T-helper 2 cell treated with Interferon-gamma antibody and Interleukin-4, amounts not matched to agents 100 ng/mL and 5 ng/mL, for 36 hours (primary cell): ENCODE results near the gene NRL. TPM values are rescaled to one million over a fixed set of nuclear protein-coding genes. Genes with fewer than 3 reads are reported as not detected.
"Not testable (repeated sequence)": the region's sequence is repeated elsewhere in the genome, so short reads cannot be mapped to it uniquely, and the experiment has no call there.

ENCODE experiments used
- intact Hi-C: fragments of 100-400 bp; cut with micrococcal nuclease; formaldehyde crosslinking; loops from one replicate; pipeline ENCODE4 v1.15.1; 2023
- total RNA-seq: library from RNA; stranded (reverse); gene quantifications from 2 replicates; pipeline ENCODE4 v1.2.3, GENCODE V29; 2022

Gene NRL
- total RNA-seq, 1 donor from 2014 or later: 2.4 TPM

DNA sequence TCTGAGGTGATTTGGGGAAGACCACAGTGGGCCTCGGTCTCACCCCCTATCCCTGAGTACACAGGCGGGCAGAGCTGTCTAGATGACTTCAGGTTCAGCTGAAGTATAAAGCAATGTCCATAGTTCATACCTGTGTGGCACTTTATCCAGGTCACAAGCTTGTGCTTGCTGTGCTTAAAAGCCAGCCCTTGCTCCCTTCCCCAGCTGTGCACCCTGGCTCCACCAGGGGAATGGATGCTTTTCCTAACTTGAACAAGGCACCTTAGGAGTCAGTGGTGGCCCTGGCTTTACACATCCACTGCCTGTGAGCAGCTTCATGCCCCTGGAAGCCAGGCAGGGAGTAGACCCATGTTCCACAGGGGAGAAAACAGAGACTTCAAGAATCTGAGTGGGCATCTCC is 57.5 kb downstream of the NRL start:
- intact Hi-C loops: loop anchor here (5.0 kb wide), 1 partner anchor 45 kb away; no protein-coding TSS in a partner anchor

DNA sequence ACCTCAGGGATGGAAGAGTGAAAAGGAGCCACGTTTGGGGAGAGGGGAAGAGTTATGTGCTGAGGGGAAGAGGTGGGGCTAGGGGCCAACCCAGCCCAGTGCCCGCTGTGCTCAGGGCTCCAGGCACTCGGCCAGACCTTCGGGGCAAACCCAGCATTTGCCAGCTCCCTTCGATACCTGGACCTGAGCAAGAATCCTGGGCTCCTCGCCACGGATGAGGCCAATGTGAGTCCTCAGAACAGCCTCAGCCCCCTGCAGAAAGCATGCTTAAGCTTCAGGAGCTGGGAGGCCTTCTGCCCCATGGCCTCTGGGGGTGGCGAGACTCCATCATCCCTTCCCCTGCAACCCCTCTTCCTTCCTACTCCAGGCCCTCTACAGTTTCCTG is 58.0 kb downstream of the NRL start:
- intact Hi-C loops: loop anchor here (5.0 kb wide), 1 partner anchor 44 kb away; no protein-coding TSS in a partner anchor

DNA sequence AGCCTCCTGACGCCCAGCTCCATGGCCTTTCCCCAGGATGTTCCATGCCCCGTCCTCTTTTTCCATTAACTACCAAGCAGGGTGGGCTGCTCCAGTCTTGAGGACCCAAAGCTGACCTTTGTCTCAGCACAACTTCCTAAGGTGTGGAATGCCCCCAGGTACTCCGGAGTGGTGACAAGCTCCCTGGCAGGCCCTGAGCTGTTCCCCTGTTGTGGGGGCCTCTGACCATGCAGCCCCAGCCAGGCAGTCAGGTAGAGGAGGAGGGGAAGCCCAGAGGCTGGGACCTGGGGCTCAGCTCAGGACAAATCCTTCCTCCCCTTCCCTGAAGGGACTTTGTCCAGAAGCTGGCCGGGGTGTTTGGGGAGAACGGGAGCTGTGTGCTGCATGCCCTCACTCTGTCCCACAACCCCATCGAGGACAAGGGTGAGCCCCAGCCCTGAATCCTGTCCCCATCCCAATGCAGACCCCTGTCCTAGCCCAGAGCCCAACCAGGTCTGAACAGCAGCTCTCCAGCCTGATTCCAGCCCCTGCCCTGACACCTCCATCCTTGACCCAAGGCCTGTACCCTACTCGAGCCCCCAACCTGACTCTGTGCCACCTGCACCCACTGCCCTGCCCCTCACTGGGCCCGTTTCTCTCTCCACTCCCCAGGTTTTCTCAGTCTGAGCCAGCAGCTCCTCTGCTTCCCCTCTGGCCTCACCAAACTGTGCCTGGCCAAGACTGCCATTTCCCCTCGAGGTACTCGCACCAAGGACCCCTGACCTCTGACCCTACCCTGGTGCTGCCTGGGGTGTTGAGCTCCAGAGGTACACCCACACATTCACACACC is 58.6 kb downstream of the NRL start:
- intact Hi-C loops: loop anchor here (5.0 kb wide), 1 partner anchor 44 kb away; no protein-coding TSS in a partner anchor

DNA sequence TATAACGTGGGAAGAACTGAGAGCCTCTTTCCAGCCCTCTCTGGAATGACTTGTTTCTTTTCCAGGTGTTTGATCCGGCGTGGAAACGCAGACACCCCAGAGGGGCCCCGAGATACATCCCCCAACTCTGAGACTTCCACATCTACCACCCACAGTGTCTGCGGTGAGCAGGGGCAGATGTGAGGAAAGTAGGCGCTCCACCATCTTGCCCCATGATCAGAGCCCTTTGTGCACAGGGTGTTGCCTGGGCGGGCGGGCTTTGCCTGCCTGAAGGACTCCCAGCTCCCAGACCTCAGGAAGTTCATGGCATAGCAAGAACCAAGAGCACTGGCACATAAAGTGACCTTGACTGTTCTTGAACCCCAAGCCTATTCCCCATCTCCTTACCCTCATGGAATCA is 60.1 kb downstream of the NRL start:
- intact Hi-C loops: loop anchor here (5.0 kb wide), 1 partner anchor 42 kb away; no protein-coding TSS in a partner anchor

DNA sequence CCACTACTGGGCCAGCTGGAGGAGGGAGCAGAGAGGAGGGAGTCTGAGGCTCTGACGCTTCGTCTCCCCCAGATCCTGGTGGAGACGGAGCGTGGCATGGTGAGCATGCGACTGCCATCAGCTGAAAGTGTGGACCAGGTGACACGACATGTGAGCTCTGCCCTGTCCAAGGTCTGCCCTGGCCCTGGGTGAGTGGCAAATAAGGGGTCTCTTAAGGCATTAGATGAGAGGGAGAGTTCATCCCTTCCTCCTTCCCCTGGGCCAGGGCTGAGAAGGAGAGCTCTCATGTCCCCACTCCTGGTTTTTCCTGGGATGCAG is 60.5 kb downstream of the NRL start:
- intact Hi-C loops: no loop called here

DNA sequence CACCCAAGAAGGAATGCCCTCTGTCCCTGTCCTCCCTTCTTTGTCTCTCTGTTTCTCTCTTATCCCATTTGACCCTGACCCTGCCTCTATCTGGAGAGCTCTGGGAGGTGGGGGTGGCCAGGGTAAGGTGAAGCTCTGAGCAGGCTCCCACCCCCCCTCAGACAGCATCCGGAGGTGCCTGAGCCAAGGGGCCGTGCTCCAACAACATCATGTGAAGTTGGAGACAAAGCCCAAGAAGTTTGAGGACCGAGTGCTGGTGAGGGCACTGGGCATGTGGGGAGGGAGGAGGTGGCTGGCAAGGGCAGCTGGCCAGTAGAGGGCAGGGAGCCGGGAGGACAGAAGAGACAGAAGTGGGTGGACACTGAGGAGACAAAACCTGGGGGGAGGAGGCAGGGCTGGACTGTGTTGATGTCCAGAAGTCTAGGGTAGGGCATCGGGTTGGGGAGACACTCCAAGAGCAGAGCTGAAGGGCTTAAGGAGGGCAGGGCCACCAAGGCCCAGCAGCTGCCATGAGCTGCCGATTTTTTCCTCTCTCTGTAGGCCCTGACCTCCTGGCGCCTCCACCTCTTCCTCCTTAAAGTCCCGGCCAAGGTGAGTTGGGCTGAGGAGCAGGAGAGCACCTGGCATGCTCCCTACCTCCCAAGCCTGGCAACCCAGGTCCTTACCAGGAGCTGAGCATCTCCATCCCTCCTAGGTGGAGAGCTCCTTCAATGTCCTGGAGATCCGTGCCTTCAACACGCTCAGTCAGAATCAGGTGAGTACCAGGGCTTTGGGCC is 61.0 kb downstream of the NRL start:
- intact Hi-C loops: loop anchor here (2.0 kb wide), 1 partner anchor 41 kb away; the partner anchor contains the start of gene PCK2

DNA sequence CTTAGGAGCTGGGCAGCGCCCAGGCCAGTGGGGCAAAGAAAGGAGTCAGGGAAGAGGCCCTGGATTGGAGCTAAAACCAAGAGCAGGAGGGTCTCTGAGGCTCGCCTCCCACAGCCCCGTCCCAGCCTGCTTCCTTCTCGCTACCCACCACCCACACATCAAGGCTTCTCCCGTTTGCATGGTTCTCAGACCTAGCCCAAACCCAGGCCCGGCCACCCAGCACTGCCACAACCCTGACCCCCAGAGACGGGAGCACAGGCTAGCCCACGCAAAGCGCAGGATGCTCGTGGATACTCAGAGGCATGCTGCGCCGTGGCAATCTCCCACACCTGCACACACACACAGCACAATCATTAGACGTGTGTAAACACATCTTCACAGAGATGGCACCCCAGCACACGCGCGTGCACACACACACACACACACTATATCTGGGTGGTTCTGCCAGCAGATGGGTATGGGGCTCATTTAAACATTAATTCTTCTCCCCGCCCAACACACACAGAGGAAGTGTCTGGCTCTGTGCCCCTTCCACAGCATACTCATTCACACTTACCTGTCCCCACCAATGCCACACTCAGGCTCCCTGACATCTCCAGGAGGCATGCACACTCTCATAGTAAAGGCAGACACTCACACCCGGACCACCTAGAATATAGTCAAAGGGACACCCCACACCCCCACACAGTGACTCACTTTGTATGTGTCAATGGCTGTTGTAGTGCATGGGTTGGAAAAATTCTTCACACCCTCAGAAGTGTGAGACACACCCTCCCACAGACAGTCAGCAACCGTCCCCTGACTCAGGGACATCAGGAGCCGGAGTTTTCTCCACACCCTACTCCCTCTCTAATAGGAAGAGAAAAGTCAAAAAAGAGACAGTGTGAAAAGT is 61.8 kb downstream of the NRL start:
- intact Hi-C loops: loop anchor here (1.0 to 2.0 kb wide), 2 partner anchors 42 to 61 kb away; partner anchors contain the start of genes DCAF11, NRL and PCK2

DNA sequence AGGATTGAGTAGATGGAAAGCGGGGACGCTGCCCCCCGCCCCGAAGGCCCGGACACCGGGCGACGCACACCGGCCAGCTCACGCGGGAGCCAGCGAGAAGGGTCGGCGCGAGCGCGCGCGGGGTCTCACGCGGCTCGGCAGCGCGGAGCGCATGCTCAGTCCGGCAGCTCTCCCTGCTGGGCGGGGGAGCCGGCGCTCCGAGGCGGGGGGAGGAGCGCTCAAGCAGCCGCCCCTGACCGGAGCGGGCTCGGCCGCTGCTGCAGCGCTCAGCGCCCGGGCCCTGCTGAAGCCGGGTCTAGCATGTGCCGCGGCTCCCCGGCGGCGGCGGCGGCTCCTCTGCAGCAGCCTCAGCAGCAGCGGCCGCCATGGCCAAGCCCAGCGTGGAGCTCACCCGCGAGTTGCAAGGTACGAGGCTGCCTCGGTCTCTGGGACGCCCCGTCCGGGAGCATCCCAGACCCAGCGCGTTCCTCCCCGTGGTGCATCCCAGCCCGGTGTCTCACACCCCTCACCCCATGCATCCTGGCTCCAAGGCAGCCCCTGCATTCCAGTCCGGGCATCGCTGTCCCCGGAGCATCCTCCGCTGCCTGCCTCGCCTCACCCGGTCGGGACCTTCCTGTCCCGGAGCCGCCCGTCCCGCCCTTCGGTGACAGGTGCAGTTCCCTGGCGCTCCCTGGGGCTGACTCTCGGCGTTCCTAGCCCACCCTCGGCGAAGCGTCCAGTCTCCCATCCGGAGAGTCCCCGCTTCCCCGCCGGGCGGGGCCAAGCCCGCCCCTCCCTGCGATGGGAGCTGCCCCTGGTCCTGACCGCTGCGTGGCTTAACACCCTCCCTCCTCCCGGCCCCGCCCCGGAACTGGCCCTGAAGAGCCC is 62.7 kb downstream of the NRL start, which contains the start of gene CARMIL3:
CARMIL3 (plus strand) TSS at position 221 of the 867 bp plus-strand sequence; CDS start at position 366, 145 bp downstream.
- intact Hi-C loops: loop anchor here (1.0 to 2.0 kb wide), 2 partner anchors 43 to 62 kb away; partner anchors contain the start of genes DCAF11, NRL and PCK2

DNA sequence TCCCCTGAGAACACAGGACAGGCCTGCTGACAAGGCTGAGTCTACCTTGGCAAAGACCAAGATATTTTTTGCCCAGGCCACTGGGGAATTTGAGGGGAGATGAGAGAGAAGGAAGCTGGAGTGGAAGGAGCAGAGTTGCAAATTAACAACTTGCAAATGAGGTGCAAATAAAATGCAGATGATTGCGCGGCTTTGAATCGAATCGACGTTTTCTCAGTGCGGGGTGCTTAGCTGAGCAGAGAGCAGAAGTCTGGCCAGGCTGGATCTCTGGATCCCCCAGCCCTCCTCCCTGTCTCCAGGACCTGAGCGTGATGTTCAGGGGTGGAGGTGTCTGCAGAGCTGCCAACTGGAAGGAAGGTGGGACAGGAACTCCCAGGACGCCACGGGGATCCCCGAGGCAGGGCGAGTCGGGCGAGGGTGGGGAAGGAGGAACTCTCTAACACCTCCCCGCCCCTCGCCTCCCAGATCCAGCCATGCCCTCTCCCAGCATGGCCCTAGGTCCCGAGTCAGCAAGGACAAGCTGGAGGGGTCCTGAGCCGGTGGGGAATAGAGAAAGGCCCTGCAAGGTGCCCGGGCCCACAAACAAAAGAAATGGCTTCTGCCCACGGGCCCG is 63.5 kb downstream of the NRL start:
- intact Hi-C loops: no loop called here

DNA sequence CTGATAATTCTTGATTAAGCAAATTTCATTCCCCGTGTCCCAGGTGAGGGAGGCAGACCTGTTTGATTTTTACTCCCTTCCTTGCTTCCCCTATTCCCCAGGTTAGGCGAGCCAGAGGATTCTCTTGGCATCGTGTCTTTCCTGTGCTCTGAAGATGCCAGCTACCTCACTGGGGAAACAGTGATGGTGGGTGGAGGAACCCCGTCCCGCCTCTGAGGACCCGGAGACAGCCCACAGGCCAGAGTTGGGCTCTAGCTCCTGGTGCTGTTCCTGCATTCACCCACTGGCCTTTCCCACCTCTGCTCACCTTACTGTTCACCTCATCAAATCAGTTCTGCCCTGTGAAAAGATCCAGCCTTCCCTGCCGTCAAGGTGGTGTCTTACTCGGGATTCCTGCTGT is 64.0 kb downstream of the NRL start:
- intact Hi-C loops: not testable (repeated sequence)

DNA sequence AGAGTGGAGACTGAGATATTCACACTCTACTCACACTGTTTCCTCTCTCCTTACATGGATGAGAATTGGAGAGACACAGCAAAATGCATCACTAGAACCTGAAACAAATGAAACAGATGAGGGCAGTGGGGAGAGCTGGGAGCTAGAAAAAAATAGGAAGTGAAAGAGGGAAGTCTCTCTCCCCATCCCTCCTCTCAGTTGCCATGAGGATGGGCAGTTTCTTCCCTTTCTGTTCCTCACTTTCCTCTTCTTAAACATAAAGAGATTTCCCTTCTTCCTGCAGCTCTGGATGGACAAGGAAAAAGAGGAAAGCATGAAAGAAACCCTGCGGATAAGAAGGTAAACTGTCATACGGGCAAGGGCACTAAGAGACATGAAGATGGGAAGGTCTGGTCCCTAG is 65.7 kb downstream of the NRL start:
- intact Hi-C loops: not testable (repeated sequence)

DNA sequence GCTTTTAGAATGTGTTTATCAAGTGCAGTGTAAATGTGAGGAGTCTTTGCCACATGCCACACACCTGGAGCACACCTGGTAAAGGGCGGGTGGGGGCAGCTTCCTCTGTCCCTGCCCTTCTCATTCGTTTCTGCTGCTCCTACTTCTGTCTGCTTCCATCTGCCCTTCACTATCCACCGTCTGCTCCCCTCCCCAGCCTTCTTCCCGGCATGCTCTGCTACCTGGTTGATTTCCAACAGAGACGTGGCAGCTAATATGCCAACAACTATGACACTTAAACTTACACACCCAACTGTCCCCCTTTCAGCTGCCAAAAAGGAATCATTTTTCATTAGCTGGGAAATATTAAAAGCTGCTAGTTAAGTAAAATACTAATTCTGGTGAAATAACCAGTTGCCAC is 72.0 kb downstream of the NRL start:
- intact Hi-C loops: no loop called here

DNA sequence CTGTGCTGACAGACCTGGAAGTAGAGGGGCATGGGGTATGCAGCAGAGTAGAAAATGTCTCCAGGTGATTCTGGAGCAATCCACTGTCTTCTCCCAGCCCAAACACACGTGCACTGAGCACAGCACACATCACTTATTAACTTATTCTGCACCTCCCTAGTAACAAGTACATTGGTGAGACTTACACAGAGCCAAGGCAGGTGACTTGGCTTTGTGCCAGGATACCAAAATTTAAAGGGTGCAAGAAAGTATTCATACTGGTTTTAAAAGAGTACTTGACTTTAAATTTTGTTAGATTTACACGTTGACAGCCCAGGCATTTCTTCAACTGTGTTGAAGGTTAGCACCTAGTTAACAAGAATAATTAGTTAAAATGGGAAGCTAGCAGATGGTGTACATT is 74.1 kb downstream of the NRL start:
- intact Hi-C loops: no loop called here

DNA sequence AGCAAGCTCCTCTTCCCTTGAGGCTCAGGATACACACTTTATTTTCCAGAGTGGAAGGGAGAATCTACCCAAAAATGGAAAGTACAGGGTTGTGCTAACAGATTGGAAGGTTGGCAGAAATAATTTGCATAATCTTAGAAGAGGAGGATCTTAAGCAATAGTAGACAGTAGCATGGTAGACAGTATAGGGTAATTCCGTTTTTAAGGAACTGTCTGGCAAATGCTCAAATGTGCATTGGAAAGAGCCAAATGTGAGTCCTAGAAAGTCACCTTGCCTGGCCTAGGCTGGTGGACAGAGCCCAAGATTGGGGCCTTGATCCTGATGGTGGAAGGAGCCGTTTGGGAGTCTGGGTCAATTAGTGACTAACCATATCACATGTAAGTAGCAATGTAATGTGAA is 76.1 kb downstream of the NRL start:
- intact Hi-C loops: loop anchor here (5.0 kb wide), 1 partner anchor 51 kb away; the partner anchor contains the start of gene DHRS4L2

DNA sequence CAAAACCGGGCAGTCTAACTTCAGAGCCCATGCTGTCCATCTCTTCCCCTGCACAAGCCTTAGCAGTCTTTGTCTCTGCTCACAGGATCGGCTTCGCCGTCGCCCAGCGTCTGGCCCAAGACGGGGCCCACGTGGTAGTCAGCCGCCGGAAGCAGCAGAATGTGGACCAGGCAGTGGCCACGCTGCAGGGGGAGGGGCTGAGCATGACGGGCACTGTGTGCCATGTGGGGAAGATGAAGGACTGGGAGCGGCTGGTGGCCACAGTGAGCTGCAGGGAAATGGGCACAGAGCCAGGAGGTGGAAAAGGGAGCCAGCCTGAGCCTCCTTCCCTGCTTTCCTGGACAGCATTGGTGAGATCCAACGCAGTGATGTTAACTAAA is 77.1 kb downstream of the NRL start:
- intact Hi-C loops: loop anchor here (2.0 to 5.0 kb wide), 2 partner anchors 50 to 71 kb away; partner anchors contain the start of gene DHRS4L2

DNA sequence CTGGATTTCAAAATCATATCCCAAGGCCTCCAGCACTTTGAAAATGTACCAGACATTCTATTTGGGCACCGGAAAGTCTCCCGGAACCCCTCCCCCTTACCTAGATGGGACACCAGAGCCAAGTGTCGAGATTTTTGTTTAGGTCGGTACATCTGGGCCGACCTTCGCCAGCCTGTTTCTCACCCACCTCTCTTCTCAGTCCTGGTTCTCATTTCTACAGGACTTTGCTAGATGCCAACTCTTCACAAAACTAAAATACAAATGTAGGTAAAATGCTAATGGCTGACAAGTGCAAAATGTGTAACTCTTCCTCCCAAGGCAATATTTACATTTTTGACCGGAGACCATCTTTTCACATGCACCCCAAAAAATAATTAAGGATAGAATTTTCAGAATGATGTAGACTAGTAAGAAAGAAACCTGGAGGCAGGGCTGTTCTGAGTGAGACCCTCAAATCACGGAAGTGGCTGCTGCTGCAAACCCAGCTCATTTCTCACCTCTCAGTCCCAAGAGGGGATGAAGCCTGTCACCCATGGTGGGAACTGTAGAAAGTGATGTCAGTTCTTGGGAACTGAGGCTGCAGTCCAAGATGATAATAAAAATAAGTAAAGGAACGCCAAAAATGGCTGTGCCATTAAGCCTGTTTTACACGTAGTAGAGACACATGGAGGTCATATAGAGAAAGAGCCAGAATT is 77.6 kb downstream of the NRL start:
- intact Hi-C loops: loop anchor here (1.0 to 5.0 kb wide), 3 partner anchors 23 to 72 kb away; partner anchors contain the start of gene DHRS4L2

DNA sequence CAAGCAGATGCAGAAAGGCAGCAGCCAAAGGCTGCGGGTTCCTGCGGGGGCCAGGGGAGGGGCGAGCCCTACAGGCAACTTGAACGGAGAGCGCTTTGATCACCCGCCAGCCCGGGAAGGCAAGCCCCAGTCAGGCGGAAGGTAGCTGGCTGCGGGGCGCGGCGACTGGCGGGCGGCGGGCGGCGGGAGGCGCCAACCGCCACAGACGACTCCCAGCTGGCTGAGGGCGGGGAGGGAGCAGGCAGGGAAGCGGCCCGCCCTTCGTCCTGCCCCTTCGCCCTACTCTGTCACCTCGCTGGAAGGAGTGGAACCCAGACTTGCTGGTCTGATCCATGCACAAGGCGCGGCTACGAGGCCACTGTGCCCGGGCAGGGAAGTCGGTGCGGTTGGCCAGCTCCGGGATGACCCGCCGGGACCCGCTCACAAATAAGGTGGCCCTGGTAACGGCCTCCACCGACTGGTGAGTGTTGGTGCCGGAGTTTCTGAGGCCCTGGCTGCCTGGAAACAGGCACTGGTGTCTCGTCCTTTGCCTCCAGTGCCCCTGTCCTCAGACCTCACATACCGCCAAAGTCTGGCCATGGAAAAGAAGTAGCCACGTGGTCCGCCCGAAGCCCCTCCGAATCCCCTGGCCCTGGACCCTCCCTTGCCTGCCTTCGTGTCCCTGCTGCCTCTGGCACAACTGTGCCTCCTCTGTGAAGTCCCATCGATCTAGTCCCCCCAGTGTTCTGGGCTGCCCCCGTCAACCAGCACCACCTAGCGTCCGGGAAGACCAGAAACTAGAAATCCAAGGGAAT is 78.4 kb downstream of the NRL start:
- intact Hi-C loops: loop anchor here (1.0 to 5.0 kb wide), 3 partner anchors 22 to 72 kb away; partner anchors contain the start of gene DHRS4L2

DNA sequence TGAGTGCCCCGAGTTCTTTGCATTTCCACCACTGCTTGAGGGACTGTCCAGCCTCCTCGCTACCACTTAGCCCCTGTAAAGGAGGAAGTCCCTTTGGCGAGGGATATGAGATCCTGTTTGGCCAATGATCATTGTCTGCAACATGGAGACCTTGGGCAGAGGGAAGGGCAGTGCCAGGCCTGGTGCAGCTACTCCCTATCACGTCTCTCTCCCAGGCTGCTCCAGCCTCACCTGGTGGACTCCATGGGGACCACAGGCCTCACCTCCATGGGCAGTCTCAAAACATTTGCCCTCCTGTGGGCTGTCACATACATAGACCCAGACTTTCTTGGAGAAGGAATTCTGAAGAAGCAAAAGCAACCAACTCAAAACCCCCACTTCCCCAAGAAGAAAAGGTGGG is 79.0 kb downstream of the NRL start:
- intact Hi-C loops: loop anchor here (1.0 to 5.0 kb wide), 3 partner anchors 21 to 73 kb away; partner anchors contain the start of gene DHRS4L2
